ENCODE measurements around the gene THOC2. TPM values are rescaled to one million over a fixed set of nuclear protein-coding genes. Genes with fewer than 3 reads are reported as not detected.

THOC2 gene
- total and polyA plus RNA-seq, 9 of the 15 experiments (the other 6 are each of a cell fraction or from before 2014, with no cell fraction given), result 131 to 234 (median 192) TPM

- H3K79me2 ChIP-seq (ENCODE audit: control insufficient read depth, insufficient read depth, low read length), result no peaks in the 10 kb centered on the region
- ChIA-PET CTCF (ENCODE audit: low intra/inter-chr PET ratio) (no interaction called here), POLR2A (no interaction called here)
- H3K9ac ChIP-seq (ENCODE audit: insufficient read depth in 1 of 2, low read depth in 2 of 2, low read length in 2 of 2), result no peak overlapping the region
- no peak for ATAC-seq
- BruUV-seq (replicated peaks), result no TSS peak
- intact Hi-C loops (cut with micrococcal nuclease) (no loop called here), in situ Hi-C loops (cut with MboI) (no loop called here)
- H2AFZ ChIP-seq (ENCODE audit: low read depth, low read length), result no peak overlapping the region
- no peak overlapping the region for H3K4me2 ChIP-seq (ENCODE audit: insufficient read depth, low read length)
- FAIRE-seq, result no peak
- 92% methylated on average over 2 of the region's 2 CpGs for WGBS (ENCODE audit: insufficient coverage, low coverage, missing lambda C conversion rate)
- no peaks in the 10 kb centered on the region for H3K27me3 ChIP-seq (ENCODE audit: control insufficient read depth in 2 of 2, insufficient read depth in 2 of 2, low read length in 2 of 2)
- no peaks in the 10 kb centered on the region for H3K4me1 ChIP-seq (replicated peaks in 1 of 2; ENCODE audit: control insufficient read depth in 2 of 2, insufficient read depth in 2 of 2, low read length in 2 of 2)
- H3K9me3 ChIP-seq (replicated peaks; ENCODE audit: control insufficient read depth, insufficient read depth, low read depth, low read length), result no peaks in the 10 kb centered on the region
- no peak for DNase-seq (ENCODE audit: extremely low read depth in 1 of 4, low spot score in 3 of 4)
- H3K36me3 ChIP-seq (ENCODE audit: control insufficient read depth, insufficient read depth, low read length), result peaks cover 39% of the 10 kb centered on the region; the same call in 2 of the 3 replicates
- no peak overlapping the region for H3K27ac ChIP-seq (ENCODE audit: extremely low read depth, low read depth, low read length)
- no peaks in the 10 kb centered on the region for H3K9me1 ChIP-seq (ENCODE audit: control insufficient read depth, insufficient read depth, low read length)
- H4K20me1 ChIP-seq (replicated peaks; ENCODE audit: control insufficient read depth, insufficient read depth, low read length), result no peaks in the 10 kb centered on the region
- no peak overlapping the region for H3K4me3 ChIP-seq
- TF ChIP-seq, protein P1, sequence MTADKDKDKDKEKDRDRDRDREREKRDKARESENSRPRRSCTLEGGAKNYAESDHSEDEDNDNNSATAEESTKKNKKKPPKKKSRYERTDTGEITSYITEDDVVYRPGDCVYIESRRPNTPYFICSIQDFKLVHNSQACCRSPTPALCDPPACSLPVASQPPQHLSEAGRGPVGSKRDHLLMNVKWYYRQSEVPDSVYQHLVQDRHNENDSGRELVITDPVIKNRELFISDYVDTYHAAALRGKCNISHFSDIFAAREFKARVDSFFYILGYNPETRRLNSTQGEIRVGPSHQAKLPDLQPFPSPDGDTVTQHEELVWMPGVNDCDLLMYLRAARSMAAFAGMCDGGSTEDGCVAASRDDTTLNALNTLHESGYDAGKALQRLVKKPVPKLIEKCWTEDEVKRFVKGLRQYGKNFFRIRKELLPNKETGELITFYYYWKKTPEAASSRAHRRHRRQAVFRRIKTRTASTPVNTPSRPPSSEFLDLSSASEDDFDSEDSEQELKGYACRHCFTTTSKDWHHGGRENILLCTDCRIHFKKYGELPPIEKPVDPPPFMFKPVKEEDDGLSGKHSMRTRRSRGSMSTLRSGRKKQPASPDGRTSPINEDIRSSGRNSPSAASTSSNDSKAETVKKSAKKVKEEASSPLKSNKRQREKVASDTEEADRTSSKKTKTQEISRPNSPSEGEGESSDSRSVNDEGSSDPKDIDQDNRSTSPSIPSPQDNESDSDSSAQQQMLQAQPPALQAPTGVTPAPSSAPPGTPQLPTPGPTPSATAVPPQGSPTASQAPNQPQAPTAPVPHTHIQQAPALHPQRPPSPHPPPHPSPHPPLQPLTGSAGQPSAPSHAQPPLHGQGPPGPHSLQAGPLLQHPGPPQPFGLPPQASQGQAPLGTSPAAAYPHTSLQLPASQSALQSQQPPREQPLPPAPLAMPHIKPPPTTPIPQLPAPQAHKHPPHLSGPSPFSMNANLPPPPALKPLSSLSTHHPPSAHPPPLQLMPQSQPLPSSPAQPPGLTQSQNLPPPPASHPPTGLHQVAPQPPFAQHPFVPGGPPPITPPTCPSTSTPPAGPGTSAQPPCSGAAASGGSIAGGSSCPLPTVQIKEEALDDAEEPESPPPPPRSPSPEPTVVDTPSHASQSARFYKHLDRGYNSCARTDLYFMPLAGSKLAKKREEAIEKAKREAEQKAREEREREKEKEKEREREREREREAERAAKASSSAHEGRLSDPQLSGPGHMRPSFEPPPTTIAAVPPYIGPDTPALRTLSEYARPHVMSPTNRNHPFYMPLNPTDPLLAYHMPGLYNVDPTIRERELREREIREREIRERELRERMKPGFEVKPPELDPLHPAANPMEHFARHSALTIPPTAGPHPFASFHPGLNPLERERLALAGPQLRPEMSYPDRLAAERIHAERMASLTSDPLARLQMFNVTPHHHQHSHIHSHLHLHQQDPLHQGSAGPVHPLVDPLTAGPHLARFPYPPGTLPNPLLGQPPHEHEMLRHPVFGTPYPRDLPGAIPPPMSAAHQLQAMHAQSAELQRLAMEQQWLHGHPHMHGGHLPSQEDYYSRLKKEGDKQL (CRISPR knock-in tag; IDR thresholded peaks at IDR 0.05; ENCODE audit: borderline replicate concordance), result no peak
- TF ChIP-seq NFYB (IDR thresholded peaks at IDR 0.05; ENCODE audit: extremely low read depth, insufficient read length) (no peak), PREB (CRISPR knock-in tag; IDR thresholded peaks at IDR 0.05) (no peak), ZFP30 (CRISPR knock-in tag; IDR thresholded peaks at IDR 0.05; ENCODE audit: borderline replicate concordance) (no peak), TAF1 (IDR thresholded peaks at IDR 0.05; ENCODE audit: control insufficient read depth, extremely low read depth, insufficient read depth, low read length, severe bottlenecking) (no peak), STAG1 (CRISPR knock-in tag; IDR thresholded peaks at IDR 0.05; ENCODE audit: borderline replicate concordance) (no peak), TAL1 (IDR thresholded peaks at IDR 0.05) (no peak), TCF3 (CRISPR knock-in tag; IDR thresholded peaks at IDR 0.05) (no peak), FOXM1 (IDR thresholded peaks at IDR 0.05; ENCODE audit: low read depth) (no peak), FOXM1 (CRISPR knock-in tag; IDR thresholded peaks at IDR 0.05; ENCODE audit: low read depth) (no peak), ZC3H8 (IDR thresholded peaks at IDR 0.05) (no peak), CC2D1A (IDR thresholded peaks at IDR 0.05) (no peak)
- TF ChIP-seq, protein P2, sequence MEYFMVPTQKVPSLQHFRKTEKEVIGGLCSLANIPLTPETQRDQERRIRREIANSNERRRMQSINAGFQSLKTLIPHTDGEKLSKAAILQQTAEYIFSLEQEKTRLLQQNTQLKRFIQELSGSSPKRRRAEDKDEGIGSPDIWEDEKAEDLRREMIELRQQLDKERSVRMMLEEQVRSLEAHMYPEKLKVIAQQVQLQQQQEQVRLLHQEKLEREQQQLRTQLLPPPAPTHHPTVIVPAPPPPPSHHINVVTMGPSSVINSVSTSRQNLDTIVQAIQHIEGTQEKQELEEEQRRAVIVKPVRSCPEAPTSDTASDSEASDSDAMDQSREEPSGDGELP (CRISPR knock-in tag; IDR thresholded peaks at IDR 0.05; ENCODE audit: borderline replicate concordance), result no peak
- TF ChIP-seq, protein P3, sequence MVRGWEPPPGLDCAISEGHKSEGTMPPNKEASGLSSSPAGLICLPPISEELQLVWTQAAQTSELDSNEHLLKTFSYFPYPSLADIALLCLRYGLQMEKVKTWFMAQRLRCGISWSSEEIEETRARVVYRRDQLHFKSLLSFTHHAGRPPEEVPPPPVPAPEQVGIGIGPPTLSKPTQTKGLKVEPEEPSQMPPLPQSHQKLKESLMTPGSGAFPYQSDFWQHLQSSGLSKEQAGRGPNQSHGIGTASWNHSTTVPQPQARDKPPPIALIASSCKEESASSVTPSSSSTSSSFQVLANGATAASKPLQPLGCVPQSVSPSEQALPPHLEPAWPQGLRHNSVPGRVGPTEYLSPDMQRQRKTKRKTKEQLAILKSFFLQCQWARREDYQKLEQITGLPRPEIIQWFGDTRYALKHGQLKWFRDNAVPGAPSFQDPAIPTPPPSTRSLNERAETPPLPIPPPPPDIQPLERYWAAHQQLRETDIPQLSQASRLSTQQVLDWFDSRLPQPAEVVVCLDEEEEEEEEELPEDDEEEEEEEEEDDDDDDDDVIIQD (CRISPR knock-in tag; IDR thresholded peaks at IDR 0.05), result no peak
These were observed 132.7 kb downstream of the THOC2 start for GRCh38 chrX:123600181-123600580.
